ENCODE results near the gene RNF44. TPM values are rescaled to one million over a fixed set of nuclear protein-coding genes. Genes with fewer than 3 reads are reported as not detected.

RNF44 gene
- total RNA-seq, 2 donors from 2014 or later = 10.9 to 38.6 TPM

- H3K36me3 ChIP-seq (replicated peaks in 1 of 2; ENCODE audit: insufficient read depth in 1 of 2, low read depth in 2 of 2) = peaks cover 12 to 33% of the 10 kb centered on the region in 2 donors
- DNase-seq (no peak), ATAC-seq (no peak)
- no peak overlapping the region for H3K27ac ChIP-seq
- H3K4me1 ChIP-seq = peaks cover 23% of the 10 kb centered on the region
- TF ChIP-seq CTCF (IDR thresholded peaks at IDR 0.05) (no peak), POLR2A (IDR thresholded peaks at IDR 0.05) (no peak)
- H3K9me3 ChIP-seq = no peaks in the 10 kb centered on the region
- H3K27me3 ChIP-seq = no peaks in the 10 kb centered on the region
- H3K4me3 ChIP-seq = no peak overlapping the region
- WGBS, 2 donors = 84 to 86% methylated on average over 6 to 17 of the region's 17 CpGs
- intact Hi-C loops (cut with DNase I) = no loop called here
Observed at GRCh38 chr5:176528761-176529115, 8.5 kb downstream of the RNF44 start.

GRCh38 chr5:176528301-176528700 lies 8.9 kb downstream of the RNF44 start:
- TF ChIP-seq CTCF (IDR thresholded peaks at IDR 0.05) (no peak), POLR2A (IDR thresholded peaks at IDR 0.05) (no peak)
- H3K36me3 ChIP-seq (replicated peaks in 1 of 2; ENCODE audit: insufficient read depth in 1 of 2, low read depth in 2 of 2) = peaks cover 12 to 33% of the 10 kb centered on the region in 2 donors
- H3K27ac ChIP-seq = no peak overlapping the region
- ATAC-seq (no peak), DNase-seq (no peak)
- H3K4me3 ChIP-seq = no peak overlapping the region
- peaks cover 19% of the 10 kb centered on the region for H3K4me1 ChIP-seq
- no peaks in the 10 kb centered on the region for H3K9me3 ChIP-seq
- 88 to 100% methylated on average over 3 to 11 of the region's 11 CpGs for WGBS, 2 donors
- intact Hi-C loops (cut with DNase I) = no loop called here
- no peaks in the 10 kb centered on the region for H3K27me3 ChIP-seq

- WGBS, 2 donors = 86 to 87% methylated on average over 33 to 34 of the region's 34 CpGs
- TF ChIP-seq CTCF (IDR thresholded peaks at IDR 0.05) (no peak), POLR2A (IDR thresholded peaks at IDR 0.05) (no peak)
- H3K4me3 ChIP-seq = no peak overlapping the region
- DNase-seq = no peak
- H3K36me3 ChIP-seq (replicated peaks in 1 of 2; ENCODE audit: insufficient read depth in 1 of 2, low read depth in 2 of 2) = peaks cover 12 to 33% of the 10 kb centered on the region in 2 donors
- H3K4me1 ChIP-seq = peaks cover 11% of the 10 kb centered on the region
- no peaks in the 10 kb centered on the region for H3K9me3 ChIP-seq
- no peak for ATAC-seq
- intact Hi-C loops (cut with DNase I) = no loop called here
- no peak overlapping the region for H3K27ac ChIP-seq
- no peaks in the 10 kb centered on the region for H3K27me3 ChIP-seq
Observed at GRCh38 chr5:176527246-176528222, 9.7 kb downstream of the RNF44 start.

- no peaks in the 10 kb centered on the region for H3K27me3 ChIP-seq
- 92 to 94% methylated on average over 9 of the region's 9 CpGs for WGBS, 2 donors
- no peak for TF ChIP-seq POLR2A (IDR thresholded peaks at IDR 0.05)
- H3K36me3 ChIP-seq (replicated peaks in 1 of 2; ENCODE audit: insufficient read depth in 1 of 2, low read depth in 2 of 2) = peaks cover 12 to 30% of the 10 kb centered on the region in 2 donors
- DNase-seq (no peak), ATAC-seq (no peak)
- intact Hi-C loops (cut with DNase I) = no loop called here
- H3K9me3 ChIP-seq = no peaks in the 10 kb centered on the region
- H3K27ac ChIP-seq = no peak overlapping the region
- H3K4me3 ChIP-seq = no peak overlapping the region
- peaks cover 3% of the 10 kb centered on the region for H3K4me1 ChIP-seq
Observed at GRCh38 chr5:176526462-176526861, 10.7 kb downstream of the RNF44 start.

GRCh38 chr5:176525677-176526076 lies 11.5 kb downstream of the RNF44 start:
- H3K4me1 ChIP-seq = no peaks in the 10 kb centered on the region
- intact Hi-C loops (cut with DNase I) = no loop called here
- H3K27me3 ChIP-seq = no peaks in the 10 kb centered on the region
- no peak for DNase-seq
- TF ChIP-seq POLR2A (IDR thresholded peaks at IDR 0.05) (no peak), CTCF (IDR thresholded peaks at IDR 0.05) (no peak)
- WGBS, 2 donors = 91 to 97% methylated on average over 8 to 9 of the region's 9 CpGs
- H3K9me3 ChIP-seq = no peaks in the 10 kb centered on the region
- H3K36me3 ChIP-seq (replicated peaks in 1 of 2; ENCODE audit: insufficient read depth in 1 of 2, low read depth in 2 of 2) = peaks cover 12 to 23% of the 10 kb centered on the region in 2 donors
- H3K4me3 ChIP-seq = no peak overlapping the region
- no peak overlapping the region for H3K27ac ChIP-seq
- no peak for ATAC-seq
